Measurements from ENCODE around the gene OLA1.

GRCh38 chr2:174125090-174125489, 123.2 kb downstream of the OLA1 start:
- no peak for TF ChIP-seq CTCF (IDR thresholded peaks at IDR 0.05; ENCODE audit: low read length)
- no peak for TF ChIP-seq EZH2 (optimal IDR thresholded peaks at IDR 0.05; ENCODE audit: low read depth, low read length)
